Stimulated activated CD4-positive, alpha-beta T cell treated with anti-CD3 and anti-CD28 coated beads, Interleukin-4, amount 100 ng/mL, for 1 hour (primary cell): Measurements from ENCODE around the gene THSD4.

Source experiments
- DNase-seq: peaks from one replicate; pipeline ENCODE4 v3.0.0-alpha.2; 2020

The THSD4 gene

GRCh38 chr15:71272932-71273331 is 157.7 kb downstream of the THSD4 start:
- DNase-seq: no peak

- DNase-seq: no peak
Measured at GRCh38 chr15:71273731-71274447, 158.6 kb downstream of the THSD4 start.

GRCh38 chr15:71274448-71274798 is 159.2 kb downstream of the THSD4 start:
- DNase-seq: no peak

GRCh38 chr15:71275098-71275497 is 159.8 kb downstream of the THSD4 start:
- DNase-seq: no peak

- DNase-seq: no peak
Measured at GRCh38 chr15:71275566-71276335, 160.5 kb downstream of the THSD4 start.

- no peak for DNase-seq
Measured at GRCh38 chr15:71276336-71276665, 161.0 kb downstream of the THSD4 start.

- no peak for DNase-seq
Measured at GRCh38 chr15:71278989-71279756, 163.9 kb downstream of the THSD4 start.

GRCh38 chr15:71279757-71280141 is 164.5 kb downstream of the THSD4 start:
- no peak for DNase-seq

GRCh38 chr15:71280206-71280605 is 164.9 kb downstream of the THSD4 start:
- DNase-seq: no peak

- DNase-seq: no peak
Measured at GRCh38 chr15:71281256-71281655, 166.0 kb downstream of the THSD4 start.

GRCh38 chr15:71282076-71282475 is 166.8 kb downstream of the THSD4 start:
- no peak for DNase-seq

- DNase-seq: no peak
Measured at GRCh38 chr15:71288348-71288955, 173.2 kb downstream of the THSD4 start.

GRCh38 chr15:71290002-71290401 is 174.7 kb downstream of the THSD4 start:
- DNase-seq: no peak

GRCh38 chr15:71290881-71291635 is 175.8 kb downstream of the THSD4 start:
- no peak for DNase-seq

- no peak for DNase-seq
Measured at GRCh38 chr15:71291723-71292122, 176.5 kb downstream of the THSD4 start.

GRCh38 chr15:71293723-71294122 is 178.5 kb downstream of the THSD4 start:
- DNase-seq: no peak

- DNase-seq: no peak
Measured at GRCh38 chr15:71294251-71294910, 179.1 kb downstream of the THSD4 start.

GRCh38 chr15:71294911-71295602 is 179.8 kb downstream of the THSD4 start:
- DNase-seq: no peak

GRCh38 chr15:71295603-71296314 is 180.5 kb downstream of the THSD4 start:
- no peak for DNase-seq

GRCh38 chr15:71296315-71296679 is 181.0 kb downstream of the THSD4 start:
- DNase-seq: no peak
